ENCODE measurements around the gene HSPBAP1.

The HSPBAP1 gene

GRCh38 chr3:122793568-122794416 lies at the start of gene HSPBAP1:
HSPBAP1 (minus strand) TSS chr3:122793831; CDS start chr3:122793680, 151 bp downstream.
- peak; percentile 75 for ATAC-seq
- TF ChIP-seq ZFP30 (CRISPR knock-in tag; IDR thresholded peaks at IDR 0.05), result no peak
- no peak for TF ChIP-seq GLIS3 (CRISPR knock-in tag; IDR thresholded peaks at IDR 0.05)
- 0 out of 2 replicates have a peak, but pooled peaks have one; percentile 43 for TF ChIP-seq ZFP3 (CRISPR knock-in tag; IDR thresholded peaks at IDR 0.05)
- peak; percentile 76; the same call in 1 of the 2 replicates for TF ChIP-seq ARNTL (CRISPR knock-in tag; IDR thresholded peaks at IDR 0.05; ENCODE audit: borderline replicate concordance, low read depth)

DNA sequence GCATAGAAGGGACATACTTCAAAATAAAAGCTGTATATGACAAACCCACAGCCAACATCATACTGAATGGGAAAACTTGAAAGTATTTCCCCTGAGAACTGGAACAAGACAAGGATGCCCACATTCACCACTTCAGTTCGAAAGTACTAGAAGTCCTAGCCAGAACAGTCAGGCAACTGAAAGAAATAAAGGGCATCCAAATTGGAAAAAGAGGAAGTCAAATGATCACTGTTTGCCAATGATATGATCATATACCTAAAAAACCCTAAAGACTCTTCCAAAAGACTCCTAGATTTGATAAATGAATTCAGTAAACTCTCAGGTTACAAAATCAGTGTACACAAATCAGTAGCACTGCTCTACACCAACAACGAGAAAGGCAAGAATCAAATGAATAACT lies 42.0 kb upstream of the HSPBAP1 start:
- no peak for ATAC-seq
- TF ChIP-seq ZC3H10 (CRISPR knock-in tag; IDR thresholded peaks at IDR 0.05), result no peak
- no peak for TF ChIP-seq TSHZ2 (CRISPR knock-in tag; IDR thresholded peaks at IDR 0.05)
- TF ChIP-seq ESRRG (CRISPR knock-in tag; IDR thresholded peaks at IDR 0.05), result no peak
- no peak for TF ChIP-seq ZFP3 (CRISPR knock-in tag; IDR thresholded peaks at IDR 0.05)
- no peak for TF ChIP-seq SNAI2 (CRISPR knock-in tag; IDR thresholded peaks at IDR 0.05)
- TF ChIP-seq ZNF565 (CRISPR knock-in tag; conservative IDR thresholded peaks at IDR 0.05; ENCODE audit: low read depth), result no peak
- no peak for TF ChIP-seq ARNTL (CRISPR knock-in tag; IDR thresholded peaks at IDR 0.05; ENCODE audit: borderline replicate concordance, low read depth)
- no peak for TF ChIP-seq TCF4 (CRISPR knock-in tag; IDR thresholded peaks at IDR 0.05; ENCODE audit: borderline replicate concordance)
- no peak for TF ChIP-seq POU6F1 (CRISPR knock-in tag; IDR thresholded peaks at IDR 0.05; ENCODE audit: borderline replicate concordance, low read depth)
- no peak for TF ChIP-seq ZNF70 (CRISPR knock-in tag; IDR thresholded peaks at IDR 0.05)
- TF ChIP-seq TOX (CRISPR knock-in tag; IDR thresholded peaks at IDR 0.05; ENCODE audit: borderline replicate concordance), result no peak
- TF ChIP-seq OSR1 (CRISPR knock-in tag; IDR thresholded peaks at IDR 0.05), result no peak
- TF ChIP-seq BACH2 (CRISPR knock-in tag; IDR thresholded peaks at IDR 0.05; ENCODE audit: borderline replicate concordance), result no peak
- no peak for TF ChIP-seq CSDC2 (CRISPR knock-in tag; IDR thresholded peaks at IDR 0.05)
- TF ChIP-seq, protein P1, sequence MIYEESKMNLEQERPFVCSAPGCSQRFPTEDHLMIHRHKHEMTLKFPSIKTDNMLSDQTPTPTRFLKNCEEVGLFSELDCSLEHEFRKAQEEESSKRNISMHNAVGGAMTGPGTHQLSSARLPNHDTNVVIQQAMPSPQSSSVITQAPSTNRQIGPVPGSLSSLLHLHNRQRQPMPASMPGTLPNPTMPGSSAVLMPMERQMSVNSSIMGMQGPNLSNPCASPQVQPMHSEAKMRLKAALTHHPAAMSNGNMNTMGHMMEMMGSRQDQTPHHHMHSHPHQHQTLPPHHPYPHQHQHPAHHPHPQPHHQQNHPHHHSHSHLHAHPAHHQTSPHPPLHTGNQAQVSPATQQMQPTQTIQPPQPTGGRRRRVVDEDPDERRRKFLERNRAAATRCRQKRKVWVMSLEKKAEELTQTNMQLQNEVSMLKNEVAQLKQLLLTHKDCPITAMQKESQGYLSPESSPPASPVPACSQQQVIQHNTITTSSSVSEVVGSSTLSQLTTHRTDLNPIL (CRISPR knock-in tag; IDR thresholded peaks at IDR 0.05; ENCODE audit: low read depth), result no peak
- no peak for TF ChIP-seq ISL1 (CRISPR knock-in tag; IDR thresholded peaks at IDR 0.05)
- no peak for TF ChIP-seq CSRNP3 (CRISPR knock-in tag; IDR thresholded peaks at IDR 0.05)
- TF ChIP-seq, protein P2, sequence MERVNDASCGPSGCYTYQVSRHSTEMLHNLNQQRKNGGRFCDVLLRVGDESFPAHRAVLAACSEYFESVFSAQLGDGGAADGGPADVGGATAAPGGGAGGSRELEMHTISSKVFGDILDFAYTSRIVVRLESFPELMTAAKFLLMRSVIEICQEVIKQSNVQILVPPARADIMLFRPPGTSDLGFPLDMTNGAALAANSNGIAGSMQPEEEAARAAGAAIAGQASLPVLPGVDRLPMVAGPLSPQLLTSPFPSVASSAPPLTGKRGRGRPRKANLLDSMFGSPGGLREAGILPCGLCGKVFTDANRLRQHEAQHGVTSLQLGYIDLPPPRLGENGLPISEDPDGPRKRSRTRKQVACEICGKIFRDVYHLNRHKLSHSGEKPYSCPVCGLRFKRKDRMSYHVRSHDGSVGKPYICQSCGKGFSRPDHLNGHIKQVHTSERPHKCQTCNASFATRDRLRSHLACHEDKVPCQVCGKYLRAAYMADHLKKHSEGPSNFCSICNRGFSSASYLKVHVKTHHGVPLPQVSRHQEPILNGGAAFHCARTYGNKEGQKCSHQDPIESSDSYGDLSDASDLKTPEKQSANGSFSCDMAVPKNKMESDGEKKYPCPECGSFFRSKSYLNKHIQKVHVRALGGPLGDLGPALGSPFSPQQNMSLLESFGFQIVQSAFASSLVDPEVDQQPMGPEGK (CRISPR knock-in tag; IDR thresholded peaks at IDR 0.05; ENCODE audit: borderline replicate concordance), result no peak
- no peak for TF ChIP-seq GLIS3 (CRISPR knock-in tag; IDR thresholded peaks at IDR 0.05)

DNA sequence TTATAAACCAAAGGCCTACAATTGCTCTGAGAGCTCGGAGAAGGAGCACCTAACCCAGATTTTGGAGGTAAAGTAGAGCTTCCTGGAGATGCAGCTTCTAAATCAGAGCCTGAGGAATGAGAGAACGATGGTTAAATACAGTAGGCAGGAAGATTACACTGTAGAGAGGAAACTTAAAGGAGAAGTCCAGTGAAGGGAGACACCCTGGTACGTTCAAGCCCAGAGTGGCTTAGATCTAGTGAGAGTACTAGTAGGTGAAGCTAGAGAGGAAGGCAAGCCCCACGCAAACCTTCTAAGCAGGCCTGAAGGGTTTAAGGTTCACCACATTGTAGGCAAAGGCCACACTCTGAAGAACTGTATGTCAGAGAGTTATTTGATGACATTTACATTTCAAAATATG lies 34.6 kb upstream of the HSPBAP1 start:
- ATAC-seq, result no peak
- TF ChIP-seq, protein P2 (CRISPR knock-in tag; IDR thresholded peaks at IDR 0.05; ENCODE audit: borderline replicate concordance), result no peak
- TF ChIP-seq ZNF8 (CRISPR knock-in tag; IDR thresholded peaks at IDR 0.05) (no peak), PPARA (CRISPR knock-in tag; IDR thresholded peaks at IDR 0.05; ENCODE audit: borderline replicate concordance) (no peak)

Data from SK-N-SH treated with all-trans-retinoic acid at 6 μM for 48 hours (cell line).